CD4-positive, alpha-beta T cell treated with Interleukin-2 at 100 ng/mL for 4 hours (primary cell): ENCODE data around the gene PCYT1B.

Experiments used
- DNase-seq: peaks from one replicate; pipeline ENCODE4 v3.0.0-alpha.2; 2020; ENCODE audit warnings: low spot score

The PCYT1B gene

DNA sequence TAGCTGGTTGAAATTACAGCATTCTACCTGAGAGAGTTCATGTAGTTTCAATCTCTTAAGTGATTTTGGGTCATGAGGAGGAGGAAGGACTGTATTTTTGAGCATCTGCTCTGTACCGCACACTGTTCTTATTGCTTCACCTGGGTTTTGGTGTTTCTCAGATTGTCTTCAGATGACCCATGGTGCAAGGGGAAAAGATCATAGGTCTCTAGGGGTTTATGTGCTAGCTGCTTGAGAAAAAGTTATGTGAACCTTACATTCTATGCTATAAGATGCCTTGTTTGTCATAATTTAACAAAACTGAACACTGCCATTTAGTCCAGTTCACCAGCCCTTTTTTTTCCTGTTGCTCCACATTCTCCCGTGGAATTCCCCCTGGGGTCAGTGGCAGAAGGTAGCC is 121.7 kb downstream of the PCYT1B start:
- no peak for DNase-seq

DNA sequence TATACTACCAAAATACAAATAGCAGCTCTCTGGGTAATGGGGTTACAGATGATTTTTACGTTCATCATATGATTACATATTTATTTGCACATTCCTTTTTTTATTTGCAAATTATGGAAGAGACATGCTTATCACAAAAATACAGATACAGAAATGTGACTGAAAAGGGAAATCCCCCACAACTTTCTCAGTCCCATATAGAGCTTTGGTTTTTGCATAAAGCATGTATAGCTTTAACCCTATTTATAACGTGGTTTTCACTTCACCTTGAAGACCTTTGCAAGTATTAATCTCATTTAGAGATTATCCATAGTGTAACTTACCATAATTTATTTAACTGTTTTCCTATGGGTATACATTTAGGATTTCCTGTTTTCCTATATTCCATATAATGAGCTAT is 126.7 kb downstream of the PCYT1B start:
- DNase-seq, result no peak

DNA sequence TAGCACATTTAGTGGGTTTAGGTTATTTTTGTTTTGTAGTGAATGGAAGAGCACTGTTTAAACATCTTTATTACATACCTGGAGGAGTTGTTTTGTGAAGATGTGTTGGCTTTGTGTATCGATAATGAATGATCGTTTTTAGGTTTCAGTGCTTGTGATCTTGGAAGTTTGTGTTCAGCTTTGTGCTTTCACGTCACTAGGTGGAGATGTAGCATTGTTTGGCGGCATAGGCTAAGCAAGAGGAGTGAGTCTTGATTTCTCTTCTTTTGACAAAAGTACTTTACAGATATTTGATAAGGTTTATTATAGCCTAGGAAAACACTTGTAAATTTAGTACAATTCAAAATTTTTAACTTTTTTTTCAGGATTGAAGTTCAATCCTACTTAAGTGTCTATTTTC is 131.7 kb downstream of the PCYT1B start:
- DNase-seq, result no peak

DNA sequence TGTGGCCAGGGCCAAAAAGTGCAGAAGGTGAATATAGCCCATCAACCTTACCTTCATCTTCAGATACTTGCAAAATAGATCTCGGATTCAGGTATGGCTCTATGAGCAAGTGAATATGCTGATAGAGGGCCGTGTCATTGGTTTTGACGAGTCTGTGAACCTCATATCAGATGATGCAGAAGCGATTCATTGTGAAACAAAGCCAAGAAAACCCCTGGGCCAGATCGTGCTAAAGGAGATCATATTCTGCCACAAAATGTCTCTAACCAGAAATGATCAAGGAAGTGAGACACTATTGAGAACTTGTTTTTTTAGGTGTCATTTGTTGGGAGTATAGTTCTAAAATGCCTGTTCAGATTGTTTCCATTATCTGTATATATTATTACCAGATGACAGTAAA is 133.7 kb downstream of the PCYT1B start:
- no peak for DNase-seq

DNA sequence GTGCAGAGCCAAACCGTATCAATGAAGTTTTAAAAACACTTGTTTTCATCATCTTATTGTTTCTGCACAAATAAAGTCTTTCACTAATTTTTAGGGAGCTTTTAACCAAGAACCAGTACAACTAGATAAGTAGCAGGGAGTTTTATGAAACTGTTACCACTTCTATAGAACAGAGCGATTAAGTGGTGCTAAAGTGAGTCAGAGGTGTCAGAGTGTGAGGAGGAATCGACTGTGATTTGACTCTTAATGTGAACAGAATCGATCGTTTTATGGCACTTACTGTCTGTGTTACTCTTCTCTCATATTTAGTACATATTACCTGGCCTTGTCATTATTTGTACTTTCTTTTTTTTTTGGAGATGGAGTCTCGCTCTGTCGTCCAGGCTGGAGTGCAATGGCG is 138.8 kb downstream of the PCYT1B start:
- DNase-seq, result no peak
